ENCODE measurements around the gene SP2.

GRCh38 chr17:47918991-47919390 lies 23.0 kb downstream of the SP2 start:
- TF ChIP-seq, protein P1, sequence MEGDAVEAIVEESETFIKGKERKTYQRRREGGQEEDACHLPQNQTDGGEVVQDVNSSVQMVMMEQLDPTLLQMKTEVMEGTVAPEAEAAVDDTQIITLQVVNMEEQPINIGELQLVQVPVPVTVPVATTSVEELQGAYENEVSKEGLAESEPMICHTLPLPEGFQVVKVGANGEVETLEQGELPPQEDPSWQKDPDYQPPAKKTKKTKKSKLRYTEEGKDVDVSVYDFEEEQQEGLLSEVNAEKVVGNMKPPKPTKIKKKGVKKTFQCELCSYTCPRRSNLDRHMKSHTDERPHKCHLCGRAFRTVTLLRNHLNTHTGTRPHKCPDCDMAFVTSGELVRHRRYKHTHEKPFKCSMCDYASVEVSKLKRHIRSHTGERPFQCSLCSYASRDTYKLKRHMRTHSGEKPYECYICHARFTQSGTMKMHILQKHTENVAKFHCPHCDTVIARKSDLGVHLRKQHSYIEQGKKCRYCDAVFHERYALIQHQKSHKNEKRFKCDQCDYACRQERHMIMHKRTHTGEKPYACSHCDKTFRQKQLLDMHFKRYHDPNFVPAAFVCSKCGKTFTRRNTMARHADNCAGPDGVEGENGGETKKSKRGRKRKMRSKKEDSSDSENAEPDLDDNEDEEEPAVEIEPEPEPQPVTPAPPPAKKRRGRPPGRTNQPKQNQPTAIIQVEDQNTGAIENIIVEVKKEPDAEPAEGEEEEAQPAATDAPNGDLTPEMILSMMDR (IDR thresholded peaks at IDR 0.05): no peak
- TF ChIP-seq POLR2A (IDR thresholded peaks at IDR 0.05): no peak
